GM23338 (cell line): Measurements from ENCODE around the gene CRKL. TPM values are rescaled to one million over a fixed set of nuclear protein-coding genes. Genes with fewer than 3 reads are reported as not detected.

ENCODE experiments used
- ATAC-seq: fragments of 200-7000 bp; cut with Tn5 transposase; 3 replicates; pipeline ENCODE4 v1.9.1; 2020
- DNase-seq: peaks from one replicate; pipeline ENCODE4 v3.0.0-alpha.2; 2015; ENCODE audit warnings: low spot score
- H2AFZ ChIP-seq: fragments of 200-600 bp; sonication (generic); 2 replicates; pipeline ENCODE4 v1.8.0; 2016; ENCODE audit warnings: antibody characterized with exemption, mild to moderate bottlenecking, moderate library complexity
- H3F3A ChIP-seq: fragments of 200-600 bp; sonication (generic); replicated peaks from 2 replicates; pipeline ENCODE4 v1.8.0; 2017; ENCODE audit warnings: antibody characterized with exemption, mixed run types, low read depth
- H3K27ac ChIP-seq: fragments of 200-600 bp; sonication (generic); 2 replicates; pipeline ENCODE4 v1.6.1; 2016; ENCODE audit warnings: low read depth
- H3K27me3 ChIP-seq: fragments of 200-600 bp; sonication (generic); 2 replicates; pipeline ENCODE4 v1.8.0; 2016; ENCODE audit warnings: mild to moderate bottlenecking, mixed run types, moderate library complexity; ENCODE audit not compliant: insufficient read depth
- H3K36me3 ChIP-seq: fragments of 200-600 bp; sonication (generic); 2 replicates; pipeline ENCODE4 v1.8.0; 2016; ENCODE audit warnings: mild to moderate bottlenecking; ENCODE audit not compliant: insufficient read depth
- H3K4me1 ChIP-seq: fragments of 200-600 bp; sonication (generic); 2 replicates; pipeline ENCODE4 v1.8.0; 2016; ENCODE audit warnings: mild to moderate bottlenecking, moderate library complexity; ENCODE audit not compliant: insufficient read depth
- H3K4me2 ChIP-seq: fragments of 200-600 bp; sonication (generic); 2 replicates; pipeline ENCODE4 v1.7.1; 2017; ENCODE audit warnings: mixed run types
- H3K4me3 ChIP-seq: fragments of 200-600 bp; sonication (generic); 2 replicates; pipeline ENCODE4 v1.6.1; 2016; ENCODE audit warnings: mixed run types
- H3K79me2 ChIP-seq: fragments of 200-600 bp; sonication (generic); replicated peaks from 2 replicates; pipeline ENCODE4 v1.8.0; 2017; ENCODE audit warnings: mild to moderate bottlenecking; ENCODE audit not compliant: insufficient read depth
- H3K9me2 ChIP-seq: fragments of 200-600 bp; sonication (generic); 2 replicates; pipeline ENCODE4 v1.8.0; 2017; ENCODE audit not compliant: insufficient read depth
- H4K20me1 ChIP-seq: fragments of 200-600 bp; sonication (generic); replicated peaks from 2 replicates; pipeline ENCODE4 v1.8.0; 2017; ENCODE audit warnings: mild to moderate bottlenecking; ENCODE audit not compliant: insufficient read depth
- H3K27ac Mint-ChIP-seq: 2 replicates; pipeline ENCODE4 v1.8.0; 2020; ENCODE audit warnings: inconsistent platforms, mild to moderate bottlenecking, moderate library complexity, mixed read lengths
- H3K27me3 Mint-ChIP-seq: 3 replicates; pipeline ENCODE4 v1.8.0; 2022; ENCODE audit warnings: low read depth, mild to moderate bottlenecking, moderate library complexity, mixed read lengths, inconsistent platforms; ENCODE audit not compliant: insufficient read depth, poor library complexity
- H3K36me3 Mint-ChIP-seq: 3 replicates; pipeline ENCODE4 v1.8.0; 2021; ENCODE audit warnings: low read depth, mild to moderate bottlenecking, inconsistent platforms, moderate library complexity, mixed read lengths
- H3K4me1 Mint-ChIP-seq: 3 replicates; pipeline ENCODE4 v1.8.0; 2020; ENCODE audit warnings: mild to moderate bottlenecking, inconsistent platforms, mixed read lengths
- H3K4me3 Mint-ChIP-seq: 3 replicates; pipeline ENCODE4 v1.8.0; 2021; ENCODE audit warnings: moderate library complexity, mild to moderate bottlenecking, inconsistent platforms, mixed read lengths
- H3K9me3 Mint-ChIP-seq: 3 replicates; pipeline ENCODE4 v1.8.0; 2020; ENCODE audit warnings: moderate library complexity, mild to moderate bottlenecking, inconsistent platforms, mixed read lengths
- CREB1 ChIP-seq: fragments of 250-450 bp; sonication (Bioruptor Pico); IDR thresholded peaks from 2 replicates; pipeline ENCODE4 v1.5.0; 2020; ENCODE audit warnings: low read depth, mild to moderate bottlenecking, moderate library complexity
- EZH2phosphoT487 ChIP-seq: fragments of 200-600 bp; sonication (generic); IDR thresholded peaks from one replicate; pipeline ENCODE4 v1.8.1; 2018; ENCODE audit warnings: antibody characterized with exemption; ENCODE audit not compliant: unreplicated experiment
- JUNB ChIP-seq: IDR thresholded peaks from one replicate; pipeline ENCODE4 v1.6.1; 2016; ENCODE audit warnings: antibody characterized with exemption; ENCODE audit not compliant: unreplicated experiment
- NANOG ChIP-seq: IDR thresholded peaks from 2 replicates; pipeline ENCODE4 v1.6.1; 2016; ENCODE audit warnings: antibody characterized with exemption, borderline replicate concordance
- POLR2AphosphoS5 ChIP-seq: IDR thresholded peaks from 2 replicates; pipeline ENCODE4 v1.6.1; 2016; ENCODE audit warnings: antibody characterized with exemption, low read depth
- STAT1 ChIP-seq: IDR thresholded peaks from one replicate; pipeline ENCODE4 v1.6.1; 2016; ENCODE audit warnings: antibody characterized with exemption; ENCODE audit not compliant: unreplicated experiment
- ZNF114 ChIP-seq: fragments of 250-450 bp; sonication (Bioruptor Pico); IDR thresholded peaks from 2 replicates; pipeline ENCODE4 v1.5.0; 2020; ENCODE audit warnings: mild to moderate bottlenecking, moderate library complexity
- ZNF331 ChIP-seq: fragments of 250-450 bp; sonication (Bioruptor Pico); IDR thresholded peaks from 2 replicates; pipeline ENCODE4 v1.5.0; 2020; ENCODE audit warnings: low read depth, mild to moderate bottlenecking, moderate library complexity
- polyA plus RNA-seq: library from polyadenylated mRNA; unstranded; fragments of >200 nt; fragmentation: Nextera tagmentation; extraction: Ambion mirVana; gene quantifications from 2 replicates; pipeline ENCODE4 v1.2.1, GENCODE V29; 2016
- total RNA-seq: library from RNA; depleted of rRNA; stranded (reverse); fragments of >200 nt; shearing (Covaris generic); gene quantifications from 2 replicates; pipeline ENCODE4 v1.2.3, GENCODE V29; 2014
- TF ChIP-seq, protein P1 (sequence below), 2 experiments: fragments of 200-600 bp in 1 of 2; sonication (generic) in 1 of 2; conservative IDR thresholded peaks; 2 replicates each; pipeline versions ENCODE4 v1.5.1 to v1.6.1; 2016 to 2017; ENCODE audit warnings: antibody characterized with exemption in 2 of 2, low read depth in 2 of 2, mild to moderate bottlenecking in 2 of 2, moderate library complexity in 1 of 2
- TF ChIP-seq, protein P2 (sequence below): IDR thresholded peaks from one replicate; pipeline ENCODE4 v1.6.1; 2018; ENCODE audit warnings: antibody characterized with exemption; ENCODE audit not compliant: unreplicated experiment
- TF ChIP-seq, protein P3 (sequence below): IDR thresholded peaks from 2 replicates; pipeline ENCODE4 v1.6.1; 2016; ENCODE audit warnings: antibody characterized with exemption
- TF ChIP-seq, protein P4 (sequence below): fragments of 250-450 bp; sonication (Bioruptor Pico); IDR thresholded peaks from 2 replicates; pipeline ENCODE4 v1.5.0; 2020; ENCODE audit warnings: mild to moderate bottlenecking, moderate library complexity

CRKL gene
- total and polyA plus RNA-seq, 2 experiments from 2014 or later, result 39.5 to 104 TPM

DNA sequence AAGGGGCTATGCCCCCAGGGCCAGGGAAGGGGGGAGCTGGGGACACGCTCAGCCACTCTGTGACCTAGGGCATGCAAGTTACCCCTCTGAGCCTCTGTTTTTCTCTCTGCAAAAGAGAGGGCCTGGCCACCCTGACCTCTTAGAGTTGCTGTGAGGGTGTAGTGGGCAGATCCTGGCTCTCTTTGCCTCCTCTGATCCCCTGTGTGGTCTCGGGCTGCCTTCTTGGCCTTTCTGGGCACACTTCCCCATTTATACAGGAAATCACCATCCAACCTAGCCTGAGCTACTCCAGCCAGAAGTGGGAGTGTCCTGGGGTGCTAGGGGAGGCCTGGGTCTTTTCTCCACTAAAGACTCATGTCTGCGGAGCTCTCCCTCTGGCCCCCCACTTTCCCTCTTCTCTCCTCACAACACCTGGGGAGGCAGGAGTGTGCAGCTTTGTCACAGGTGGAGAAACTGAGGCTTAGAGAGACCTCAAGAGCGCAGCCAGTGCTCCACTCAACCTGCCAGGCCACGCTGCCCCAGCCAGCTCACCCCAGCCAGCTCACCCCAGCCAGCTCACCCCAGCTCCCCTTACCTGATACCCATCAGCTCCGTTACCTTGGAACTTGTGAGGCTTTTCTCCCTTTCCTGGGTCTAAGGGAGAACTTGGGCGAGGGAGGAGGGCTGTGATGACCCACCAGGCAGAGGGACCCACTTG, 51.2 kb downstream of the CRKL start (continued):
- TF ChIP-seq, protein P1, sequence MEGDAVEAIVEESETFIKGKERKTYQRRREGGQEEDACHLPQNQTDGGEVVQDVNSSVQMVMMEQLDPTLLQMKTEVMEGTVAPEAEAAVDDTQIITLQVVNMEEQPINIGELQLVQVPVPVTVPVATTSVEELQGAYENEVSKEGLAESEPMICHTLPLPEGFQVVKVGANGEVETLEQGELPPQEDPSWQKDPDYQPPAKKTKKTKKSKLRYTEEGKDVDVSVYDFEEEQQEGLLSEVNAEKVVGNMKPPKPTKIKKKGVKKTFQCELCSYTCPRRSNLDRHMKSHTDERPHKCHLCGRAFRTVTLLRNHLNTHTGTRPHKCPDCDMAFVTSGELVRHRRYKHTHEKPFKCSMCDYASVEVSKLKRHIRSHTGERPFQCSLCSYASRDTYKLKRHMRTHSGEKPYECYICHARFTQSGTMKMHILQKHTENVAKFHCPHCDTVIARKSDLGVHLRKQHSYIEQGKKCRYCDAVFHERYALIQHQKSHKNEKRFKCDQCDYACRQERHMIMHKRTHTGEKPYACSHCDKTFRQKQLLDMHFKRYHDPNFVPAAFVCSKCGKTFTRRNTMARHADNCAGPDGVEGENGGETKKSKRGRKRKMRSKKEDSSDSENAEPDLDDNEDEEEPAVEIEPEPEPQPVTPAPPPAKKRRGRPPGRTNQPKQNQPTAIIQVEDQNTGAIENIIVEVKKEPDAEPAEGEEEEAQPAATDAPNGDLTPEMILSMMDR (conservative IDR thresholded peaks at IDR 0.05; ENCODE audit: low read depth in 2 of 2), result no peak
- TF ChIP-seq STAT1, result no peak
- no peak for TF ChIP-seq NANOG
- TF ChIP-seq POLR2AphosphoS5, result no peak
- no peak for TF ChIP-seq CREB1 (CRISPR knock-in tag)
- TF ChIP-seq, protein P2, sequence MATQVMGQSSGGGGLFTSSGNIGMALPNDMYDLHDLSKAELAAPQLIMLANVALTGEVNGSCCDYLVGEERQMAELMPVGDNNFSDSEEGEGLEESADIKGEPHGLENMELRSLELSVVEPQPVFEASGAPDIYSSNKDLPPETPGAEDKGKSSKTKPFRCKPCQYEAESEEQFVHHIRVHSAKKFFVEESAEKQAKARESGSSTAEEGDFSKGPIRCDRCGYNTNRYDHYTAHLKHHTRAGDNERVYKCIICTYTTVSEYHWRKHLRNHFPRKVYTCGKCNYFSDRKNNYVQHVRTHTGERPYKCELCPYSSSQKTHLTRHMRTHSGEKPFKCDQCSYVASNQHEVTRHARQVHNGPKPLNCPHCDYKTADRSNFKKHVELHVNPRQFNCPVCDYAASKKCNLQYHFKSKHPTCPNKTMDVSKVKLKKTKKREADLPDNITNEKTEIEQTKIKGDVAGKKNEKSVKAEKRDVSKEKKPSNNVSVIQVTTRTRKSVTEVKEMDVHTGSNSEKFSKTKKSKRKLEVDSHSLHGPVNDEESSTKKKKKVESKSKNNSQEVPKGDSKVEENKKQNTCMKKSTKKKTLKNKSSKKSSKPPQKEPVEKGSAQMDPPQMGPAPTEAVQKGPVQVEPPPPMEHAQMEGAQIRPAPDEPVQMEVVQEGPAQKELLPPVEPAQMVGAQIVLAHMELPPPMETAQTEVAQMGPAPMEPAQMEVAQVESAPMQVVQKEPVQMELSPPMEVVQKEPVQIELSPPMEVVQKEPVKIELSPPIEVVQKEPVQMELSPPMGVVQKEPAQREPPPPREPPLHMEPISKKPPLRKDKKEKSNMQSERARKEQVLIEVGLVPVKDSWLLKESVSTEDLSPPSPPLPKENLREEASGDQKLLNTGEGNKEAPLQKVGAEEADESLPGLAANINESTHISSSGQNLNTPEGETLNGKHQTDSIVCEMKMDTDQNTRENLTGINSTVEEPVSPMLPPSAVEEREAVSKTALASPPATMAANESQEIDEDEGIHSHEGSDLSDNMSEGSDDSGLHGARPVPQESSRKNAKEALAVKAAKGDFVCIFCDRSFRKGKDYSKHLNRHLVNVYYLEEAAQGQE, result no peak
- no peak for TF ChIP-seq ZNF114 (CRISPR knock-in tag)
- TF ChIP-seq, protein P3, sequence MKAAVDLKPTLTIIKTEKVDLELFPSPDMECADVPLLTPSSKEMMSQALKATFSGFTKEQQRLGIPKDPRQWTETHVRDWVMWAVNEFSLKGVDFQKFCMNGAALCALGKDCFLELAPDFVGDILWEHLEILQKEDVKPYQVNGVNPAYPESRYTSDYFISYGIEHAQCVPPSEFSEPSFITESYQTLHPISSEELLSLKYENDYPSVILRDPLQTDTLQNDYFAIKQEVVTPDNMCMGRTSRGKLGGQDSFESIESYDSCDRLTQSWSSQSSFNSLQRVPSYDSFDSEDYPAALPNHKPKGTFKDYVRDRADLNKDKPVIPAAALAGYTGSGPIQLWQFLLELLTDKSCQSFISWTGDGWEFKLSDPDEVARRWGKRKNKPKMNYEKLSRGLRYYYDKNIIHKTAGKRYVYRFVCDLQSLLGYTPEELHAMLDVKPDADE, result no peak
- no peak for TF ChIP-seq EZH2phosphoT487

DNA sequence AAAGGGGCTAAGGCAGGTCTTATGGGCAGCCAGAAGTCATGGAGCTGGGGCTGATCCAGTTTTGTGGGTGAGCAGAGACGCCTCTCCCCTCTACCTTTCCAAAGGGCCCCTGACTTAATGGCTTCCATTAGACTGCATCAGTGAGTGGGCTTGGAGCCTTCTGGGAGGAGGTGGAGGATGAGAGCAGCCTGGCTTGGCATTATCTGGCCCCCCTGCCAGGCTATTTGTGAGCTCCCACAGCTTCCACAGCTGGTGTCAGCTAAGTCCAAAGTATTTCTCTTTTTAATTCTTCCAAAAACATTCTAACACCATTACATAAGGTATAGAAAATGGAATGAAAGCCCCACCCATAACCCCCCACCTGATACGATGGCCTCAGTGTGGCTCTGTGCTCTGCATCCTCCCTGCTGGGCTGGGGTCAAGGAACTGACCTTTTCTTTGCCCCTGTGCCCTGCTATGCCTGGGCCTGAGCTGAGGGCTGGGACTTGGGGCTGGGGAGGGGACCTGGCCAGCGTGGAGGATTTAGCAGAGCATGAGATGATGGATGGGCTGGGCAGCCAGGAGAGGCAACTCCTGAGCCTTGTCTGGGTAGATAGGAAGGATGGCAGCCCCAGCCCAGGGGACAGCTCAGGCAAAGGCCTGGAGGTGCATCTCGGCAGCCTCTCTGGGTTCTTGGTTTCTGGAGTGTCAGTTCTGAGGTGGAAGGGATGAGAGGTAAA, 53.9 kb downstream of the CRKL start:
- H3K27ac Mint-ChIP-seq, result no peak overlapping the region
- Histone ChIP-seq H3K9me2 (no peaks in the 10 kb centered on the region), H3K4me2 (no peak overlapping the region), H3K36me3 (no peaks in the 10 kb centered on the region), H3F3A (no peaks in the 10 kb centered on the region), H3K4me1 (no peaks in the 10 kb centered on the region; the same call in 1 of the 2 replicates), H3K27me3 (peaks cover 52% of the 10 kb centered on the region), H3K79me2 (no peaks in the 10 kb centered on the region), H3K4me3 (no peak overlapping the region), H2AFZ (no peak overlapping the region), H4K20me1 (peaks cover 3% of the 10 kb centered on the region; the same call in 1 of the 2 replicates), H3K27ac (no peak overlapping the region)
- no peaks in the 10 kb centered on the region; the same call in 2 of the 3 replicates for H3K36me3 Mint-ChIP-seq
- peaks cover 36% of the 10 kb centered on the region for H3K27me3 Mint-ChIP-seq
- H3K9me3 Mint-ChIP-seq, result no peaks in the 10 kb centered on the region
- DNase-seq (no peak), ATAC-seq (peak; percentile 15)
- H3K4me1 Mint-ChIP-seq, result peaks cover 17% of the 10 kb centered on the region
- no peak overlapping the region for H3K4me3 Mint-ChIP-seq
- TF ChIP-seq JUNB (no peak), CREB1 (CRISPR knock-in tag) (no peak), ZNF331 (CRISPR knock-in tag) (no peak)
- TF ChIP-seq, protein P4, sequence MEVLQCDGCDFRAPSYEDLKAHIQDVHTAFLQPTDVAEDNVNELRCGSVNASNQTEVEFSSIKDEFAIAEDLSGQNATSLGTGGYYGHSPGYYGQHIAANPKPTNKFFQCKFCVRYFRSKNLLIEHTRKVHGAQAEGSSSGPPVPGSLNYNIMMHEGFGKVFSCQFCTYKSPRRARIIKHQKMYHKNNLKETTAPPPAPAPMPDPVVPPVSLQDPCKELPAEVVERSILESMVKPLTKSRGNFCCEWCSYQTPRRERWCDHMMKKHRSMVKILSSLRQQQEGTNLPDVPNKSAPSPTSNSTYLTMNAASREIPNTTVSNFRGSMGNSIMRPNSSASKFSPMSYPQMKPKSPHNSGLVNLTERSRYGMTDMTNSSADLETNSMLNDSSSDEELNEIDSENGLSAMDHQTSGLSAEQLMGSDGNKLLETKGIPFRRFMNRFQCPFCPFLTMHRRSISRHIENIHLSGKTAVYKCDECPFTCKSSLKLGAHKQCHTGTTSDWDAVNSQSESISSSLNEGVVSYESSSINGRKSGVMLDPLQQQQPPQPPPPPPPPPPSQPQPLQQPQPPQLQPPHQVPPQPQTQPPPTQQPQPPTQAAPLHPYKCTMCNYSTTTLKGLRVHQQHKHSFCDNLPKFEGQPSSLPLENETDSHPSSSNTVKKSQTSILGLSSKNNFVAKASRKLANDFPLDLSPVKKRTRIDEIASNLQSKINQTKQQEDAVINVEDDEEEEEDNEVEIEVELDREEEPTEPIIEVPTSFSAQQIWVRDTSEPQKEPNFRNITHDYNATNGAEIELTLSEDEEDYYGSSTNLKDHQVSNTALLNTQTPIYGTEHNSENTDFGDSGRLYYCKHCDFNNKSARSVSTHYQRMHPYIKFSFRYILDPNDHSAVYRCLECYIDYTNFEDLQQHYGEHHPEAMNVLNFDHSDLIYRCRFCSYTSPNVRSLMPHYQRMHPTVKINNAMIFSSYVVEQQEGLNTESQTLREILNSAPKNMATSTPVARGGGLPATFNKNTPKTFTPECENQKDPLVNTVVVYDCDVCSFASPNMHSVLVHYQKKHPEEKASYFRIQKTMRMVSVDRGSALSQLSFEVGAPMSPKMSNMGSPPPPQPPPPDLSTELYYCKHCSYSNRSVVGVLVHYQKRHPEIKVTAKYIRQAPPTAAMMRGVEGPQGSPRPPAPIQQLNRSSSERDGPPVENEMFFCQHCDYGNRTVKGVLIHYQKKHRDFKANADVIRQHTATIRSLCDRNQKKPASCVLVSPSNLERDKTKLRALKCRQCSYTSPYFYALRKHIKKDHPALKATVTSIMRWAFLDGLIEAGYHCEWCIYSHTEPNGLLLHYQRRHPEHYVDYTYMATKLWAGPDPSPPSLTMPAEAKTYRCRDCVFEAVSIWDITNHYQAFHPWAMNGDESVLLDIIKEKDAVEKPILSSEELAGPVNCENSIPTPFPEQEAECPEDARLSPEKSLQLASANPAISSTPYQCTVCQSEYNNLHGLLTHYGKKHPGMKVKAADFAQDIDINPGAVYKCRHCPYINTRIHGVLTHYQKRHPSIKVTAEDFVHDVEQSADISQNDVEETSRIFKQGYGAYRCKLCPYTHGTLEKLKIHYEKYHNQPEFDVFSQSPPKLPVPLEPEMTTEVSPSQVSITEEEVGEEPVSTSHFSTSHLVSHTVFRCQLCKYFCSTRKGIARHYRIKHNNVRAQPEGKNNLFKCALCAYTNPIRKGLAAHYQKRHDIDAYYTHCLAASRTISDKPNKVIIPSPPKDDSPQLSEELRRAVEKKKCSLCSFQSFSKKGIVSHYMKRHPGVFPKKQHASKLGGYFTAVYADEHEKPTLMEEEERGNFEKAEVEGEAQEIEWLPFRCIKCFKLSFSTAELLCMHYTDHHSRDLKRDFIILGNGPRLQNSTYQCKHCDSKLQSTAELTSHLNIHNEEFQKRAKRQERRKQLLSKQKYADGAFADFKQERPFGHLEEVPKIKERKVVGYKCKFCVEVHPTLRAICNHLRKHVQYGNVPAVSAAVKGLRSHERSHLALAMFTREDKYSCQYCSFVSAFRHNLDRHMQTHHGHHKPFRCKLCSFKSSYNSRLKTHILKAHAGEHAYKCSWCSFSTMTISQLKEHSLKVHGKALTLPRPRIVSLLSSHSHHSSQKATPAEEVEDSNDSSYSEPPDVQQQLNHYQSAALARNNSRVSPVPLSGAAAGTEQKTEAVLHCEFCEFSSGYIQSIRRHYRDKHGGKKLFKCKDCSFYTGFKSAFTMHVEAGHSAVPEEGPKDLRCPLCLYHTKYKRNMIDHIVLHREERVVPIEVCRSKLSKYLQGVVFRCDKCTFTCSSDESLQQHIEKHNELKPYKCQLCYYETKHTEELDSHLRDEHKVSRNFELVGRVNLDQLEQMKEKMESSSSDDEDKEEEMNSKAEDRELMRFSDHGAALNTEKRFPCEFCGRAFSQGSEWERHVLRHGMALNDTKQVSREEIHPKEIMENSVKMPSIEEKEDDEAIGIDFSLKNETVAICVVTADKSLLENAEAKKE (CRISPR knock-in tag), result no peak
